BE2C (cell line): ENCODE data around the gene ABHD14A.

Experiments
- DNase-seq: peaks from one replicate; pipeline ENCODE4 v3.0.0-alpha.2; 2020
- H3K27me3 ChIP-seq: fragments of 250-450 bp; sonication (Bioruptor Pico); 2 replicates; pipeline ENCODE4 v1.5.1; 2020; ENCODE audit warnings: mild to moderate bottlenecking
- H3K36me3 ChIP-seq: fragments of 250-450 bp; sonication (Bioruptor Pico); 2 replicates; pipeline ENCODE4 v1.5.1; 2020; ENCODE audit warnings: mild to moderate bottlenecking
- H3K4me1 ChIP-seq: fragments of 250-450 bp; sonication (Bioruptor Pico); 2 replicates; pipeline ENCODE4 v1.5.1; 2020
- H3K4me3 ChIP-seq: 2 replicates; pipeline ENCODE4 v1.5.1; 2011; ENCODE audit warnings: low read depth, low read length
- H3K9me3 ChIP-seq: fragments of 250-450 bp; sonication (Bioruptor Pico); 2 replicates; pipeline ENCODE4 v1.5.1; 2020
- CTCF ChIP-seq: IDR thresholded peaks from 2 replicates; pipeline ENCODE4 v1.5.1; 2012; ENCODE audit warnings: mild to moderate bottlenecking, low read depth, low read length

The ABHD14A gene

GRCh38 chr3:51997172-51997571 is 22.3 kb downstream of the ABHD14A start:
- Histone ChIP-seq H3K27me3 (no peaks in the 10 kb centered on the region), H3K4me3 (no peak overlapping the region), H3K36me3 (peaks cover 32% of the 10 kb centered on the region), H3K4me1 (no peaks in the 10 kb centered on the region), H3K9me3 (no peaks in the 10 kb centered on the region)
- DNase-seq: no peak
- TF ChIP-seq CTCF: no peak

- H3K36me3 ChIP-seq: peaks cover 23% of the 10 kb centered on the region
- H3K4me1 ChIP-seq: no peaks in the 10 kb centered on the region
- no peak for DNase-seq
- no peaks in the 10 kb centered on the region for H3K9me3 ChIP-seq
- no peaks in the 10 kb centered on the region for H3K27me3 ChIP-seq
- no peak overlapping the region for H3K4me3 ChIP-seq
- no peak for TF ChIP-seq CTCF
These were observed 23.2 kb downstream of the ABHD14A start for GRCh38 chr3:51997935-51998596.

DNA sequence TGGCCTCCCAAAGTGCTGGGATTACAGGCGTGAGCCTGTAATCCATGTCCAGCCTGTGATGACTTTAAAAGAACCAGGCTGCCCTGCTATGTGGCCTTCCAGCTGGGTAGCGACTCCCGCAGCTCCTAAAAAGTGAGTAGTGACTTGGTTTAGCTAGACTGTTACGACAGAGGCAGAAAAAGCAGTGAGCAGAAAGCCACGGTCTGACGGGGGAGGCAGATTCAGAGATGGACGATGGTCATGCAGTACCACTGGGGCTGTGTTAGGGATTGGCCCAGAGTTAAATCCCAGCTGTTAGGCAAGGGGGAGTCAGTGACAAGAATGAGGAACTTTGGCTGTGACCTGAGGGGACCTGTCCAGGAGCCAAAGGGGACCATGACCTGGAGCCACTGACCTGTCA is 23.9 kb downstream of the ABHD14A start:
- no peak for TF ChIP-seq CTCF
- no peaks in the 10 kb centered on the region for H3K27me3 ChIP-seq
- DNase-seq: no peak
- H3K4me3 ChIP-seq: no peak overlapping the region
- H3K4me1 ChIP-seq: no peaks in the 10 kb centered on the region
- peaks cover 16% of the 10 kb centered on the region for H3K36me3 ChIP-seq
- H3K9me3 ChIP-seq: no peaks in the 10 kb centered on the region

- H3K4me3 ChIP-seq: no peak overlapping the region
- no peaks in the 10 kb centered on the region for H3K27me3 ChIP-seq
- TF ChIP-seq CTCF: no peak
- H3K4me1 ChIP-seq: no peaks in the 10 kb centered on the region; the same call in 1 of the 2 replicates
- DNase-seq: no peak
- no peaks in the 10 kb centered on the region for H3K9me3 ChIP-seq
- H3K36me3 ChIP-seq: peaks cover 5% of the 10 kb centered on the region
These were observed 25.0 kb downstream of the ABHD14A start for GRCh38 chr3:51999846-52000245.

DNA sequence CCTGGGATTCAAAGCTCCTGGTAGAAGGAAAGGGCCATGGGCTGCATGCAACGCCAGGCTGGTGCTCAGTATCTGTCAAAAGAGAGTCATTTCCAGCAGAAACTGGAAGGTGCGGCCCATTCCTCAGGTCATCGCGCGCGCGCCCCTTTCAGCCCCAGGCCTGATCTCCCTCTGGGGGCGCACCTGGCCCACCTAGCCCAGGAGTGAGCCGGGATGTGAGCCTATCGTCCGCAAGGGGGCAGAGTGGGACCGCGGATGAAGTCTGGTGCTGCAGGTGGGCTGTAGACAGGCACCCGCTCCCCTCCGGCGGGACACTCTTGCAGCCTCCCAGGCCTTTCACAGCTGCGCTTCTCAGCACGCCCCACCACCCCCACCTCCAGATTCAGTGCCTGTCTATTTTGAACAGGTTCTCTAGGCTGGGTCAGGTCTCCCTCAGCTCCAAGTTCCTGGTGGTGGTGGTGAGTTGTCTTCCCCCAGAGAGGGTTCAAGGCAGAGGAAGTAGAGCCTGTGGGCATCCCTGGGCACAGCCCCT is 26.6 kb downstream of the ABHD14A start:
- Histone ChIP-seq H3K4me3 (no peak overlapping the region), H3K36me3 (no peaks in the 10 kb centered on the region), H3K9me3 (no peaks in the 10 kb centered on the region), H3K4me1 (peaks cover 4% of the 10 kb centered on the region), H3K27me3 (no peaks in the 10 kb centered on the region)
- peak; percentile 80 for TF ChIP-seq CTCF
- DNase-seq: peak; percentile 80

GRCh38 chr3:52002748-52003147 is 27.9 kb downstream of the ABHD14A start:
- no peak for DNase-seq
- H3K36me3 ChIP-seq: no peaks in the 10 kb centered on the region
- no peak for TF ChIP-seq CTCF
- no peaks in the 10 kb centered on the region for H3K27me3 ChIP-seq
- no peaks in the 10 kb centered on the region for H3K9me3 ChIP-seq
- no peak overlapping the region for H3K4me3 ChIP-seq
- H3K4me1 ChIP-seq: peaks cover 8% of the 10 kb centered on the region
